Endothelial cell (in vitro differentiated cells): ENCODE data around the gene DNER. TPM values are rescaled to one million over a fixed set of nuclear protein-coding genes. Genes with fewer than 3 reads are reported as not detected.

Source experiments
- DNase-seq: peaks from one replicate; pipeline ENCODE4 v3.0.0; 2021; ENCODE audit warnings: low spot score
- H3K27ac Mint-ChIP-seq: one replicate; pipeline ENCODE4 v1.8.0; 2021; ENCODE audit warnings: mixed read lengths, inconsistent platforms; ENCODE audit not compliant: unreplicated experiment
- H3K27me3 Mint-ChIP-seq: one replicate; pipeline ENCODE4 v1.8.0; 2021; ENCODE audit warnings: mild to moderate bottlenecking, moderate library complexity, mixed read lengths, inconsistent platforms; ENCODE audit not compliant: unreplicated experiment
- H3K36me3 Mint-ChIP-seq: one replicate; pipeline ENCODE4 v1.8.0; 2021; ENCODE audit warnings: mild to moderate bottlenecking, low read depth, mixed read lengths, inconsistent platforms; ENCODE audit not compliant: unreplicated experiment
- H3K4me1 Mint-ChIP-seq: one replicate; pipeline ENCODE4 v1.8.0; 2021; ENCODE audit warnings: mild to moderate bottlenecking, mixed read lengths, inconsistent platforms; ENCODE audit not compliant: unreplicated experiment
- H3K4me3 Mint-ChIP-seq: one replicate; pipeline ENCODE4 v1.8.0; 2021; ENCODE audit warnings: mild to moderate bottlenecking, mixed read lengths, inconsistent platforms; ENCODE audit not compliant: unreplicated experiment
- H3K9me3 Mint-ChIP-seq: one replicate; pipeline ENCODE4 v1.8.0; 2021; ENCODE audit warnings: mixed read lengths, inconsistent platforms; ENCODE audit not compliant: unreplicated experiment
- CTCF ChIP-seq: fragments of 200-600 bp; sonication (generic); IDR thresholded peaks from one replicate; pipeline ENCODE4 v1.5.0; 2021; ENCODE audit warnings: antibody characterized with exemption; ENCODE audit not compliant: unreplicated experiment
- total RNA-seq: library from RNA; stranded (reverse); fragmentation: NEBNext Ultra II Directional; extraction: Animal tissue kit (Norgen Biotek cat#: 25700); gene quantifications from one replicate; pipeline ENCODE4 v1.2.1, GENCODE V29; 2021; ENCODE audit not compliant: unreplicated experiment

The DNER gene
- total RNA-seq, 1 donor from 2014 or later: 0.15 TPM

GRCh38 chr2:229691631-229692030, 22.7 kb downstream of the DNER start:
- Mint-ChIP-seq H3K9me3 (no peaks in the 10 kb centered on the region), H3K27me3 (peaks cover 3% of the 10 kb centered on the region), H3K36me3 (no peaks in the 10 kb centered on the region), H3K4me1 (no peaks in the 10 kb centered on the region), H3K4me3 (no peak overlapping the region), H3K27ac (no peak overlapping the region)
- TF ChIP-seq CTCF: no peak
- no peak for DNase-seq

DNA sequence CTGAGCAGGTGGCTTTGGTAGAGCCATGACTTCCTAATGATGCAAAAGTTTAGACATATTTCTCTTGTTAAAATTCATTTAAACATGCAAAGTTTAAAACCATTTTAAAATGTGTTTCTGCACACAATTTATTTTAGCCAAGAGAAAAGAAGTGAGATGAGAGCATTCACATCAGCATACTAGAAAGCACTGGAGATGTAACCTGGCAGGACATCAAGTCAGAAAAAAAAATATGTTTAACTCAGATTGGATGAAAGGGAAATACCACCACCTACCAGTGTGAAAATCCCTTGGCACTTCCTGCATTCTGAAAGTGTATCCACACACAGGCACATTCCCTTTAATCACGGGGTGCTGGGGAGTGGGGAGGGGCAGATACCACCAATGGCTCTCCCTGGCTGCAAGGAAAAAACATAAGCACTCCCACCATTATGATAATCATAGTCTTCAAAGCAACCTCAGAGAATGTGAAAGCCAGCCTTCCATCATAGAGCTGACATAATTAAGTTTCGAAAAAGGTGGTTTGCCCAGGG, 25.0 kb downstream of the DNER start:
- Mint-ChIP-seq H3K4me1 (no peaks in the 10 kb centered on the region), H3K4me3 (no peak overlapping the region), H3K27me3 (peaks cover 1% of the 10 kb centered on the region), H3K27ac (no peak overlapping the region), H3K9me3 (no peaks in the 10 kb centered on the region), H3K36me3 (no peaks in the 10 kb centered on the region)
- no peak for DNase-seq
- no peak for TF ChIP-seq CTCF

GRCh38 chr2:229688141-229688540, 26.2 kb downstream of the DNER start:
- no peaks in the 10 kb centered on the region for H3K9me3 Mint-ChIP-seq

GRCh38 chr2:229686122-229686919, 28.0 kb downstream of the DNER start:
- Mint-ChIP-seq H3K27ac (no peak overlapping the region), H3K4me3 (no peak overlapping the region), H3K4me1 (no peaks in the 10 kb centered on the region), H3K27me3 (peaks cover 9% of the 10 kb centered on the region), H3K9me3 (no peaks in the 10 kb centered on the region), H3K36me3 (no peaks in the 10 kb centered on the region)
- no peak for DNase-seq
- TF ChIP-seq CTCF: no peak

More at GRCh38 chr2:229688141-229688540, 26.2 kb downstream of the DNER start:
- TF ChIP-seq CTCF: no peak
- no peaks in the 10 kb centered on the region for H3K36me3 Mint-ChIP-seq
- H3K27me3 Mint-ChIP-seq: peaks cover 4% of the 10 kb centered on the region
- H3K4me1 Mint-ChIP-seq: no peaks in the 10 kb centered on the region
- no peak overlapping the region for H3K4me3 Mint-ChIP-seq
- no peak for DNase-seq
- no peak overlapping the region for H3K27ac Mint-ChIP-seq

DNA sequence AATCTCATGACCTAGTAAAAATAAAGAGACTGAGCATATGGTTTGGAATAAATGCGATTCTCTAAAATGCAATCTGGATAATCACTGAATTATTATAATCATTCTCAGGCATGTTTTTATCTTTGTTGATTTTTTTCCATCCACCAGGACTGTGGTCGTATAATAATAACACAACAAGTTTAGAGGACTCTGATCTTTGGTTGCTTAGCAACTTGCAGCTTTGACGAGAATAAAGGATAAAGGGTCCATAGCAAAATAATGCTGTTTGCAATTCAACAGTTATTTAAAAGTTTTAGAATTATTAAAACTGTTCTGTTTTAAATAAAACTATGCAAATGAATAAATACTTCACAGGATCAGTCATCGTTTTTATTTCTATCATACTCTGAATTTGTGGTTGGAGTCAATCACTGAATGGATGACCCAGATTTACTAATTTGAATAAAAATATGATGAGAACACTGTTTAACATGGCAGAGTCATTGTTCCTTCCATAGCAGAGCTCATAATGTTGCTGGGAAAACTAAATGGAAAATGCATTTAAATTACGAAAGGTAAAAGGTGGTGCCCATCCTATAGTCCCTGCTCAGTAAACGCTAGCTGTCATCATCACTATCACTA, 29.3 kb downstream of the DNER start:
- no peaks in the 10 kb centered on the region for H3K9me3 Mint-ChIP-seq
- TF ChIP-seq CTCF: no peak
- no peak for DNase-seq
- no peak overlapping the region for H3K27ac Mint-ChIP-seq
- H3K36me3 Mint-ChIP-seq: no peaks in the 10 kb centered on the region
- no peak overlapping the region for H3K4me3 Mint-ChIP-seq
- no peaks in the 10 kb centered on the region for H3K4me1 Mint-ChIP-seq
- peaks cover 9% of the 10 kb centered on the region for H3K27me3 Mint-ChIP-seq
